IPS-11a (cell line): ENCODE data around the gene CRYBA4.

Experiments used
- H3K4me3 ChIP-seq: one replicate; pipeline ENCODE4 v1.5.1; 2013; ENCODE audit warnings: low read depth, low read length, control low read depth

Gene CRYBA4

DNA sequence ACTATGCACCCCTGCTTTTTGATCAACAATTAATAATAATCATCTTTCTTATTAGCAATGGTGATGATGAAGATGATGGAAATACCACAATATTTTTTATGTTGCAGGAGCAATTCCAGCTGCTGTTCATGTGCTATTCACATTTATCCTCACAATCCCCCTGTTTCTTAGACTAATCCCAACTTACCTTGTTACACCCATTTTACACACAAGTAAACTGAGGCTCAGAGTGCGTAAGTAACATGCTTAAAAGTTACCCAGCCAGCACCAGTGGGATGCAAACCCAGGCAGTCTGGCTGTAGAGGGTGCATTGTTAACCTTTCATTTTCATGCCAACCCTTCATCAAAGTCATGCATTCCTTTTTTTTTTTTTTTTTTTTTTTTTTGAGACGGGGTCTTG lies 1.6 kb upstream of the CRYBA4 start:
- H3K4me3 ChIP-seq, result no peak overlapping the region

DNA sequence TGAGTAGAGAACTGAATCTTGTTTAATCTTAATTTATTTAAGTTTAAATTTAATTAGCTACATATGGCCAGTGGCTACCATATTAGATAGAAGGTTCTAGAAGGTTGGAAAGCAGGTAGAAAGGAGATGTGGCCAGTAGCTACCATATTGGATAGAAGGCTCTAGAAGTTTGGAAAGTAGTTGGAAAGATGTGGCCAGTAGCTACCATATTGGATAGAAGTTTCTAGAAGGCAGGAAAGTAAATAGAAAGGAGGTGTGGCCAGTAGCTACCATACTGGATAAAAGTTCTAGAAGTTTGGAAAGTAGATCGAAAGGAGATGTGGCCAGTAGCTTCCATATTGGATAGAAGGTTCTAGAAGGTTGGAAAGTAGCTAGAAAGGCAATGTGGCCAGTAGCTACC lies 2.2 kb downstream of the CRYBA4 start:
- H3K4me3 ChIP-seq, result no peak overlapping the region

DNA sequence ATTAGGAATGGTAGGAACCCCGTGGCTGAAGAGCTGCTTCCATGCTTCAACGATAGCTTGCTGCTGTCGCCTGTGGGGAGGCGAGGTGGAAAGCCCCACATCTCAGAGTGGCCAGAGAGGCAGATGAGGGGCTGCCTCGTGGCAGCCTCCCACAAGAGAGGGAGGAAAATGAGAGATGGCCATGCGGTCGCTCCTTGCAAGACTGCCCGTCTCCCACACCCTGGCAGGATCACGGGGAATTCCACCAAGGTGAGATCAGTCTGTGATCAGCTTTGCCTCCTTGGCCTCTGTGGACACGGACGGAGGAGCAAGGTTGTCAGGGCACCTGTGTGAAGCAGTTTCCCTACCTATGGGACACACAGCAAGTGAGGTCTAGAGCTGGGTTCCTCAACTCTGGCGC lies 3.0 kb downstream of the CRYBA4 start:
- no peak overlapping the region for H3K4me3 ChIP-seq

DNA sequence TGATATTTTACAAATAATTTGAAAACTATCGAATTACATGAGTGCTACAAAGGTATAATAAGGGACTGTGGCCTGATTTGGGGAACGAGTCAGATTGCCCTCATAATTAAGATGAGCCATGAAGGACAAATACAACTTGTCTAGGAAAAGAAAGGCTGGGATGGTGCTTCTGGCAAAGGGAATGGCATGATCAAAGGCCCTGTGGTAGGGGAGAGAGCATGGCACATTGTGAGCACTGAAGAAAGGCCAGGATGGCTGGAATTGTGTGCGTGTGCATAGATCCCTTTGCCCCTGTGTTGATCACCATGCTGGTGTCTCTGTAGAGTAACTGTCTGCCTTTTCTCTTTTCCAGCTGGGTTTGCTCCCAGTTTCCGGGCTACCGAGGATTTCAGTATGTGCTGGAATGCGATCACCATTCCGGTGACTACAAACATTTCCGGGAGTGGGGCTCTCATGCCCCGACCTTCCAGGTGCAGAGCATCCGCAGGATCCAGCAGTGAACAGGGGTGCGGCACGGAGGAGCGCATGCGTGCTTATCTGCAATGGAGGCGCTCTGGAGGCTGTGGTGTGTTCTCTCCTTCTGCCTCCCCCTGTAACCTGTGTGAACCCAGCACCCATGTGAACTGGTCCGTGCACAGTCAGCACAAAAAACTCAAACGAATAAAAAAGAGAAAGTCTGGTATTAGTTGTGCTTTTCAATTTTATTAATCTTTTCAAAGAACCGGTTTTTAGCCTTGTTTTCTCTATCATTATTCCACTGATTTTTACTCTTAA lies 8.4 kb downstream of the CRYBA4 start:
- no peak overlapping the region for H3K4me3 ChIP-seq

DNA sequence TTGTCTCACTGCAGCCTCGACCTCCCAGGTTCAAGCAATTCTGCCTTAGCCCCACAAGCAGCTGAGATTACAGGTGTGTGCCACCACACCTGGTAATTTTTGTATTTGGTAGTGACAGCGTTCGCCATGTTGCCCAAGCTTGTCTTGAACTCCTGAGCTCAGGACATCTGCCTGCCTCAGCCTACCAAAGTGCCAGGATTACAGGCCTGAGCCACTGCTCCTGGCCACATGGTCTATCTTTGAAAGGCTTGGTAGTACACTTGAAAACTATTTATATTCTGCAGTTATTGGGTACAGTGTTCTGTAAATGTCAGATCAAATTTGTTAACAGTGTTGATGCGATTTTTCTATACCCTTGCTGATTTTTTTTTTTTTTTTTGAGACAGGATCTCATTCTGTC lies 9.5 kb downstream of the CRYBA4 start:
- H3K4me3 ChIP-seq, result no peak overlapping the region

DNA sequence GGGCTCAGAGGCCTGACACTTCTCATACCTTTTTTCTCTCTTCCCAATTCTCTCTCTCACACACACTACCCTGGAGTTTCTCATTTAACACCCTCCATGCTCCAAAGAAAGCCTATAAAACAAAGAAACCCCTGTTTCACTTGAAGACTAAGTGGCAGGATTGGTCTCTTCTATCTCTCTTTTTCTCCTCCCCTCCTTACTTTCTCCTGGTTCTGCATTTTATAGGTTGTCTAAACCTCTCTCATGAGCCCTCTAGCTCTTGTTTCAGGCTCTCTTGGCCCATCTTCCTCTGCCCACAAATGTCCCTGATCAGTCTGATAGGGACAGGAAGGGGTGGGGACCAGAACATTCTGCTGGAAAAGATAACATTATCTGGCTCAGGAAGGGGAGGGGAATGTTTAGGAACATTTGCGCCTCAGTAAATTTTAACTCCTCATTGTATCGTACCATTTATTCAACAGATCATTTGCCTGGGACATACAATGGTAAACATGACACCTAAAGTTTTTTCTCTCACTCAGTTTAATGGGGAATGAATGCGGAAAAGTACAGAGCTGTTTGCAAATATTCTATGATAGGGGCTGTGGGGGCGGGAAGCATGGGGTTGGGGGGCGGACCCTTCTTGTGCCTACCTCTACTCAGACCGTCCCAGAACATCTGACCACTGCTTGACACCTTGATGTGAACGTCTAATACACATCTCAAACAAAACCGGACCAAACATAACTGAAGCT lies 10.8 kb downstream of the CRYBA4 start:
- H3K4me3 ChIP-seq, result no peak overlapping the region

DNA sequence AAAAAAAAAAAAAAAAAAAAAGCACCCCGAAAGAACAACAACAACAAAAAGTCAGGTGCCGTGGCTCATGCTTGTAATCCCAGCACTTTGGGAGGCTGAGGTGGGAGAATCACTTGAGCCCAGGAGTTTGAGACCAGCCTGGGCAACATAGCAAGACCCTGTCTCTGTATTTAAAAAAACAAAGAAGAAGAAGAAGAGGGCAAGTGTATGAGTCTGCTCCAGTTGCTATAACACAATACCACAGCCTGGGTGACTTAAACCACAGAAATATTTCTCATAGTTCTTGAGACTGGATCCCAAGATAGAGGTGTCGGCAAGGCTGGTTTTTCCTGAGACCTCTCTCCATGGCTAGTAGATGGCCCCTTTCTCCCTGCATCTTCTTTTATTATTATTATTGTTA lies 12.4 kb downstream of the CRYBA4 start:
- no peak overlapping the region for H3K4me3 ChIP-seq

DNA sequence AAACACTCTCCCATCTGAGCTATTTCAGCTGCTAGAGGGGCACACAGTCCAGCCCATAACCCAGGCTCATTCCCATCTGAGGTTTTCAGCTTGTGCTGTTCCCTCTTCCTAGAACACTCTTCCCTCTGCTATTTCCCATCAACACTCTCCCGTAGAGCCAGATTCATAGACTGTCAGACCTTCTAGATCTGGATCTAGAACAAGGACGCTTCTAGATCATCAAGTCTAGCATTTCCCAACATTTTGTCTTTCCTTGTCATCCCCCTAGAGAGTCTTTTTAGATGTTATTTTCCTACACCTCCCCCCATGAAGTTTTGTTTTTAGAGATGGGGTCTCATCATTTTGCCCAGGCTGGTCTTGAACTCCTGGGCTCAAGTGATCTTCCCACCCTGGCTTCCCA lies 13.4 kb downstream of the CRYBA4 start:
- H3K4me3 ChIP-seq, result no peak overlapping the region

DNA sequence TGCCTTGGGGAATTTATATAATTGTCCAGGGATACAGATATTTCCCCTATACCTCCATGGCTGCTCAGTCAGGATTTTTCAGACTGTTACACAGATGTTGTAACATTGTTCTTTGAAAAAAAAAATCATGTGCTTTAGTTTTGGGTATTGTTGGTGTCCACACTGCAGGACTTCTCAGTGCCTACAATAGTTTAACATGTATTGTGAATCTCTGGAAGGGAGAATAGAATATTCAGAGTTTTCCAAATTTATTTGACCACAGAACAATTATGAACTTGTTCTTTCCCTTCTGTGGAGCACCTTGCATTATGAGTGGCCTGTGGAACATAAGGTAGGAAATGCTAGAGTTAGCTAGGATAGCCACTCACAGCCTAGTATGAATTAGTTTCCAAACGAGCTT lies 14.5 kb downstream of the CRYBA4 start:
- H3K4me3 ChIP-seq, result no peak overlapping the region

DNA sequence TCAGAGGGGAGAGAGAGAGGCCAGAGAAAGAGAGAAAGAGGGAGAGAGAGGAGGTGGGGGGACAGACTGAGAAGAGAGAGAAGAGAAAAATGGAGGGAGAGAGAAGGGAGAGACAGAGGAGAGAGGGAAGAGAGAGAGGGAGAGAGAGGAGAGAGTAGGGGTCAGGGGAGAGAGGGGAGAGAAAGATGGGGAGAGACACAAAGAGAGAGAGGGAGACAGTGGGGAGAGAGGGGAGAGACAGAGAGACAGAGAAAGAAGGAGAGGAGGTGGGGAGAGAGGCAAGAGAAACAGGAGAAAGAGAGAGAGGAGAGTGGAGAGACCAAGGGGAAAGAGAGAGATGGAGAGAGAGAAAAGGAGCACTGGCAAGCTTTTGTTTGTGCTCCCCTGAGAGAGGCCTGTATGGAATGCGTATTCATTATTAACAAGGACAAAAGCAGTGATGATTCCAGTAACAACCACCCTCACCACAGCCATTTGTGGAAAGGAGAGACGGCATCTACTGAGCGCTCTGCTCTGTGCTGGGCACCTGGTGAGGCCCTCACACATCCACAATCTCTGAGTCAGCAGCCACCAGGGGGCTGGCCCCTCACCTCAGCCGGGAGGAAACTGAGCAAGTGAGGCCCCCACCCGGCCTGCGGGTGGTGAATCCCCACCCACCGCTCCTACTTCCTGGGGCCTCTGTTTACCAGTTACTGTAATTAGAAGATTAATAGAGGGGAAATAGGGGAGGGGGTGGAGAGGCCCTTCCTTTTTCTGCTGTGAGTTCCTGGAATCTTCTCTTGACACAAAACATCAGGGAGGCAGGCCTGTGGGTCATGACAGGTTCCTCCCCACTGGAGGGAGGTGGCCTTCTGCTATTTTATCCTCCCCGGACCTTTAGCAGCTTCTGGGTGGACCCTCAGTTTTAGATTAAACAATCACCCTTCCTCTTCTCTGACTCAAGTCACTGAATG lies 21.0 kb downstream of the CRYBA4 start:
- H3K4me3 ChIP-seq, result no peak overlapping the region

DNA sequence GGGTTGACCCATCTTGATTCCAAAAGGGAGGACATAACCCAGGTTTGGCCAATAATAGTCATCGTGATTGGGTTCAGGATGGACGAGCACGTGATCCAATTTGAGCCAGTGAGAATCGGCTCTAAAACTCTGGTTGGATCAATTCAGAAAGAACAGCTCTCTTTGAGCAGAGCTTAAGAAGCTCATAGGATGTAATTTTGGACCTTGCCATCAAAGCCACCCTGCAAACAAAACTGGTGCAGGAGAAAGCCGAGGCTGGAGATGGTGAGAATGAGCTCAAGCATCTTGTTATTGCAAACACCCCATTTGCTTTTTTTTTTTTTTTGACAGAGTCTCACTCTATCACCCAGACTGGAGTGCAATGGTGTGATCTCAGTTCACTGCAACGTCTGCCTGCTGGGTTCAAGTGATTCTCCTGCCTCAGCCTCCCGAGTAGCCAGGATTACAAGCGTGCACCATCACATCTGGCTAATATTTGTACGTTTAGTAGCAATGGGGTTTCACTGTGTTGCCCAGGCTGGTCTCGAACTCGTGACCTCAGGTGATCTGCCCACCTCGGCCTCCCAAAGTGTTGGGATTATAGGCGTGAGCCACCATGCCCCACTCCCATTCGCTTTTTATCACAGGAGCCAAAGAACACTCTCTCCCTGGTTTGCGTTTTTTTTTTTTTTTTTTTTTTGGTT lies 21.8 kb downstream of the CRYBA4 start:
- no peak overlapping the region for H3K4me3 ChIP-seq

DNA sequence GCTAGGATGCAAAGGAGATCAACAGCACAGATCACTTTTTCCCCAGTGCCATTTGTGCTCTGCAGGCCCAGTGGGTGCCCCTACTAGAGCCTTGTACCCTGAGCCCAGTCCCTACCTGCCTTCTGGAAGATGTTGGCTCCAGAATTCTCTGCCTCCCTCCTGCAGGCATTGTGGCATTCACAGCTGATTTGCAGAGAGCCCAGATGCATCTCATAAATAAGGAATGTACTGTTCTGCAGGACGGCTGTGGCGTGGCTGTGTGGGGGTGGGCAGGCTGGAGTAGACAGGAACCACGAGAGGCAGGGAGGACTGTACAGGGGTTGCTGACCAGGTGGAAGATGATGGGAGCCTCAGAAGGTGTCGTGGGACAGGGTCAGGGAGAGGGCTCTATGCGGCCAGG lies 24.4 kb downstream of the CRYBA4 start:
- H3K4me3 ChIP-seq, result no peak overlapping the region

DNA sequence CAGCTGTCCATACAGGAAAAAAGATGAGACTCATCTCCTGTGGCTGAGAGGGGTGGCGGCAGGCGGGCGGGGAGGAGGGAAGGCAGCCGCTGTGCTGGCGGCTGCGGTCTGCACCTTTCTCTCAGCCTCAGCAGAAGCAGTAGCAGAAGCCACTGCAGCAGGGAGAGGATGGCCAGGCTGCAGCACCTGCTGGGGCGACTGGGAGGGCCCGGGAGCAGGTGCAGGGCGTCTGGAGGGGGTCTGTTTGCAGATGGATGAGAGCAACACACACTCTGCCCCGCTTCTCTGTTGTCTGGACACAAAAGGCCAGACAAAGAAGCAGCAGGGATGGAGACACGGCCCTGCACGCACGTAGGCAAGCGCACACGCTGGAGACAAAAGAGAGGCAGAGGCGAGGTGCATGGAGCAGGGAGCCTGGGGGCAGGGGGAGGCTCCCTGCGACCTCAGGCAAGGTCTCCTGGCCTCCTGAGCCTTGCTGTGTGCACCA lies 26.3 kb downstream of the CRYBA4 start:
- no peak overlapping the region for H3K4me3 ChIP-seq

DNA sequence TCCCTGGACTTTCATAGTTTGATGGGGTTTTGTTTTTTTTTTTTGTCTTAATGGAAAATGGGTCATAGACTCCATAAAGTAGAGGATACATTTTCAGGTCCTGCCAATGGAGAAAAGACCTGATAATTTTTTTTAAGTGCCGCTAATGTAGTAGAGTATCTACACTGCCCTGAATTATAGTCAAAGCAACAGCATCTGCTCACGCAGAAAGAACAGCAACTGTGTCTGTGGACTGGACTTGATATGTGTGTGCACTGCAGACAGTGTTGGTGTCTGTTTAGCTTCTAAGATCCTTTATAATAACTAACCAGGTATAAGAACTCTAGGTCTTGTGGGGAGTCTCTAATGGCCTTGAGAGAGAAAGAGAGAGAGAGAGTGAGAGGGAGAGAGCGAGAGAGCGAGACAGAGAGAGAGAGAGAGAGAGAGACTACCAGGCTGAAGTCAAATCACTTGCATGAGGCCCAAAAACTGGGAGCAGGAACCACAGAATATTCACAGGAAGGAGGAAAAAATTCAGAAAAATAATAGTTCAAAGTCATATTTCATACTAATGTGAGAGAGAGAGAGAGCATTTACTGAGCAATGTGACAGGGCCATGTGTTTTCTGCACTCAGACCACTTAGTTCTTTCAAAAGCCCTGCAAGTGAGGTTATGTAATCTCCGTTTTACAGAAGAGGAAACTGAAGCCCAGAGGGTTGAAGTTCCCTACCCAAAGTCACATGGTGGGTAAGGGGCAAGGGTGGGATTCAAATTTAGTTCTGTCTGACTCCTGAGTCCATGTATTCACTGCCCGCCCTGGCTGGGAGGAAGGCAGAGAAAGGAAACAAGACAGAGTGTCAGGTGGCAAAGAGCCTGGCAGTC lies 27.0 kb downstream of the CRYBA4 start:
- no peak overlapping the region for H3K4me3 ChIP-seq

DNA sequence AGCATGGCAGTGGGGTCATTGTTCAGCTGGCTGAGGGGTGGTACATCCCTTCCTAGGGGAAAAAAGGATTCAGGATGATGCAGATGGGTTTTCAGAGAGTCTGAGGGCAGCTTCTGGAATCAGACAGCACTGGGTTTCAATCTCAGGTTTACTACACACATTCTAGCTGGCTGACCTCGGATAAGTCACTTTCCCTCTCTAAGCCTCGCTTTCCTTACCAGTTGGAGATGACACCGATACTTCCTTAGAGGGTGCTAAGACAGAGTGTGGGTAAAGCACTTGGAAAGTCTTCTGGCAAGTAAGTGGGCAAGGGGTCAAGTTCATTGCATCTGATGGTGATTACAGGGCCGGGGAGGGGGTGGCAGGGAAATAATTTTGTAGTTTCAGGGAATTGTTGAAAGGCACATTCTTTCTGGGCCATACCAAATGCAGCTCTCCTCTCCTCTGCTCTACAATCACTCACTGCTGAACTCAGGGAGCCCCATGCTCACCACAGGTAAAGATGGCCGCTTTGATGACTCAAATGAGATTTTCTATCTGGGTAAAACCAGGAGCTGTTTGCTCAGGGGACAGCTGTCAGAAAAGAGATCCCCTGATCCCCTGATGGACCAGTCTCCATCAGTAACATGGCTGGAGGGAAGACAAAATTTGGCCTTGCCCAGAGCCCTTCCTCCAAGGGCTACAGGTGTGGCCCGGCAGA lies 29.1 kb downstream of the CRYBA4 start:
- no peak overlapping the region for H3K4me3 ChIP-seq

DNA sequence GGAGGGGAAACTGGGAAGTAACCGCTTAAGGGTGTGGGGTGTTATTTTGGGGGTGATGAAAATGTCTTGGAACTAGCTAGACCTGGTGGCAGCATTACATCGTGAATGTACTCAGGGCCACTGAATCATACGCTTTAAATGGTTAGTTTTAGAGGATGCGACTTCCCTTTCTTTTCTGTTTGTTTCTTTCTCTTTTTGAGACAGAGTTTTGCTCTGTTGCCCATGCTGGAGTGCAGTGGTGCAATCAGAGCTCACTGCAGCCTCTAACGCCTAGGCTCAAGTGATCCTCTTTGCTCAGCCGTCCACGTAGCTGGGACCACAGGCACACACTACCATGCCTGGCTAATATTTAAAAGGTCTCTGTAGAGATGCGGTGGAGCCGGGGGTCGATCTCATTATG lies 30.1 kb downstream of the CRYBA4 start:
- H3K4me3 ChIP-seq, result no peak overlapping the region

DNA sequence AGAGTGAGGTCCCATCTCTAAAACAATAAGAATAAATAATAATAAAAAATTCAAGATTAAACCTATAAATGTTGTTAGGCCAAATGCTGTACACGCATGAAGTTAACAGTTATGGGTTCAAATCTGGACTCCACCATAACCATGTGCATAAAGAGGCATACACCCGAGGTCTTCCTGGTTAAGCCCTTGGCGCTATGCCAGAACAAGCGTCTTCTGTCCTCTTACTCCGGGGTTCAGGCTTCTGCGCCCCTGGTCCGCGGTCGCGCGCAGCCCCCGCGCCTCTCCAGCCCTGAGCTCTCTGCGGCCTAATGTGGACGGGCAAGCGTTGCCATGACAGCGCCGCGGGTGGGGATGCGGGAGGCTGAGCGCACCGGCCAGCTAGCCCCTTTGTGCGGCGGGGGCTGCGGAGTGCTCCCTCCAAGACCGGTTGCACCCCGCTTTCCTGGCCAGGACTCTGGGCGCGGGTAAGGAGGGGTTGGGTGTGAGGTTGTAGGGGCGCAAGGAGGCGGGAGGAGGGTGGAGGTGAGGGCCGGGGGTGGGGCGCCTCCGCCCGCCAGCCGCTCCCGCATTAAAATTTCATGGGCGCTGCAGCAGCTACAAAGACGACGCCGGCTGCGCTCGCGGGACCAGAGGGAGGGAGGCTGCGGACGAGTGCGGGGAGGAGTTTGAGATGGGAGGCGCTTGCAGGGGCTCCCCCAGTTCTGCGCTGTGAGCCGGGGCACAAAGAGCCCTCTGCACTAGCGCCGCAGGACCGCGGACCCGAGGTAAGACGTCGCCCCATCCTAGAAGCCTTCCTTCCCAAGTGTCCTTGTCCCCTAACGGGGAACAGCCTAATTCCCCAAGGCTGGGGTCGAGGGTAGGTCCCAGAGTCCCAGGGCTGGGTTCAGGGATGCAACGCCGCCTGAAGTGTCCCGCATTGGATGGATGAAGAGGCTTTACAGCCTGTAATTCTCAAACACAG lies 35.4 kb downstream of the CRYBA4 start, which contains the start of gene MIAT:
Gene MIAT (plus strand): TSS at position 698 of the 961 bp plus-strand sequence.
- H3K4me3 ChIP-seq, result peak within 1 kb of the TSS; percentile 78

DNA sequence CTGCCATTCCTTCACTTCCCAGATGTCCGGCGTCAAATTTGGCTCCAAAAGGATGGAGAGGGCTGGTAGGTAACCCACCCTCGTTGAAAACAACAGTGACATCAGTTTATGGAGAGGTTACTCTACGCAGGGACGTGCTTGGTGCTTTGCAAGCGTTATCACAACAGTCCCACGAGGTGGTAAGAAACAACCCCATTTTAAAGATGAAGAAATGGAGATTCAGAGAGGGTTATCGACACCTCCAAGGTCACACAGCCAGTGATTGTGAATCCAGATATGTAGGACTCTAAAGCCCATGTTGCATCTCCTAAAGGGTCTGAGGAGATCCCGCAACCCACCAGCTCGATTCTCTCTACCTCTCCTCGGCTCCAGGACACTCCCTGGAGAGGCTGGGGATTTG lies 36.4 kb downstream of the CRYBA4 start:
- H3K4me3 ChIP-seq, result peak overlapping the region; percentile 78
